Measurements from ENCODE around the gene VEGFA.

DNA sequence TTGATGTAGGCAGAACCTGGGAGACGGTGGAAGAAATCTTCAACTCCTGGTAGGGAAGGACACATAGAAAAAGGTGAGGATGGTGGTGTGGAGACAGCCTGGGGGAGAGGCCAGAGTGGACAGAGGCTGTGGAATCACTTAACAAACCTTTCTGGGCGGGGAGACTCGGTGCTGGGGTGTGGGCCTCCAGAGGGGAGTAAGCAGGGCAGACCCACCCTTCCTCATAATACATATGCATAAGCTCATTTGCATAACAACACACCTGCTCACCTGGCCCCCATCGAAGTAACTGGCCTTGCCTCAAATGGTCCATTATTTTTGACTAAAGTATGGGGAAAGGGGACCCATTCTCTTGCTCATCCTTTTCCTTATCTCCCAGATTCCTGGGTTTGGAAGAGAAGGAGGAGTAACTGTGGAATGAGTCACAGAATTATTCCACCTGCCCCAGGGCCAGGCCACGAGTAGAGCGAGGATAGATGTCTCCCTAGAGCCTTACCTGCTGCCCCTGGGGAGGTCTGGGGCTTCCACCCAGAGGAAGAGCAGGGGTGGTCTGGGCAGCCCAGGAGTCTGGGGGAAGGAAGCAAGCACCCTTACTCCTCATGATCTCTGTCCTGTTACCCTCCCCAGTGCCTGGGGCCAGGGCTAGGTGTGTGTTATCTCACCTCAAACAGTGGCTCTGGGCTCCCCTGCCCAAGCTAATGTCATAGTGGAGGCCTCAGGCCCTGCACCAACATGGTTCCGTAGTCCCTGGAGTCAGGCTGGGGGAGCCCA lies 10.7 kb upstream of the VEGFA start:
- TF ChIP-seq, protein P1, sequence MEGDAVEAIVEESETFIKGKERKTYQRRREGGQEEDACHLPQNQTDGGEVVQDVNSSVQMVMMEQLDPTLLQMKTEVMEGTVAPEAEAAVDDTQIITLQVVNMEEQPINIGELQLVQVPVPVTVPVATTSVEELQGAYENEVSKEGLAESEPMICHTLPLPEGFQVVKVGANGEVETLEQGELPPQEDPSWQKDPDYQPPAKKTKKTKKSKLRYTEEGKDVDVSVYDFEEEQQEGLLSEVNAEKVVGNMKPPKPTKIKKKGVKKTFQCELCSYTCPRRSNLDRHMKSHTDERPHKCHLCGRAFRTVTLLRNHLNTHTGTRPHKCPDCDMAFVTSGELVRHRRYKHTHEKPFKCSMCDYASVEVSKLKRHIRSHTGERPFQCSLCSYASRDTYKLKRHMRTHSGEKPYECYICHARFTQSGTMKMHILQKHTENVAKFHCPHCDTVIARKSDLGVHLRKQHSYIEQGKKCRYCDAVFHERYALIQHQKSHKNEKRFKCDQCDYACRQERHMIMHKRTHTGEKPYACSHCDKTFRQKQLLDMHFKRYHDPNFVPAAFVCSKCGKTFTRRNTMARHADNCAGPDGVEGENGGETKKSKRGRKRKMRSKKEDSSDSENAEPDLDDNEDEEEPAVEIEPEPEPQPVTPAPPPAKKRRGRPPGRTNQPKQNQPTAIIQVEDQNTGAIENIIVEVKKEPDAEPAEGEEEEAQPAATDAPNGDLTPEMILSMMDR (conservative IDR thresholded peaks at IDR 0.05; ENCODE audit: low read length) = no peak
- TF ChIP-seq EZH2phosphoT487 (IDR thresholded peaks at IDR 0.05; ENCODE audit: borderline replicate concordance) = no peak

All from Loucy (cell line).